ENCODE measurements around the gene TBC1D1. TPM values are rescaled to one million over a fixed set of nuclear protein-coding genes. Genes with fewer than 3 reads are reported as not detected.

Gene TBC1D1
- total and polyA plus RNA-seq, 2 donors (not counting 3 experiments of a cell fraction or from before 2014, with no cell fraction given), result 63.5 to 116 TPM

GRCh38 chr4:37893164-37893563 is 2.3 kb downstream of the TBC1D1 start:
- dilution Hi-C loops (cut with MboI; ENCODE audit: extremely low pct_ligation_motif_present, low sequenced_read_pairs), result no loop called here
- intact Hi-C loops (cut with micrococcal nuclease), result loop anchor here (5.0 kb wide), 2 partner anchors 84 to 86 kb away; no protein-coding TSS in a partner anchor
- ChIA-PET CTCF (interaction anchor here (0.6 kb wide), 1 partner anchor 12 kb away, joined by 3 read pairs; no protein-coding TSS in a partner anchor), POLR2A (no interaction called here)
- H4K20me1 ChIP-seq (replicated peaks; ENCODE audit: control insufficient read depth, extremely low read depth, insufficient read depth, low read length), result no peaks in the 10 kb centered on the region
- H3K27ac ChIP-seq (ENCODE audit: insufficient read depth, low read depth, low read length), result no peak overlapping the region
- DNase-seq (ENCODE audit: low read depth, low spot score) (no peak), FAIRE-seq (no peak)
- peaks cover 35 to 46% of the 10 kb centered on the region in 2 experiments for H3K27me3 ChIP-seq (ENCODE audit: control insufficient read depth in 2 of 2, insufficient read depth in 2 of 2, low read length in 2 of 2)
- no peaks in the 10 kb centered on the region for H3K9me3 ChIP-seq (replicated peaks; ENCODE audit: control insufficient read depth, insufficient read depth, low read length)
- no peaks in the 10 kb centered on the region for H3K36me3 ChIP-seq (ENCODE audit: control insufficient read depth in 2 of 2, extremely low read depth in 1 of 2, insufficient read depth in 2 of 2, low read length in 2 of 2)
- no peak overlapping the region for H2AFZ ChIP-seq (ENCODE audit: low read depth, low read length)
- no peak overlapping the region for H3K4me2 ChIP-seq (ENCODE audit: insufficient read depth, low read length)
- BruUV-seq (replicated peaks), result no TSS peak
- no peaks in the 10 kb centered on the region for H3K79me2 ChIP-seq (ENCODE audit: control insufficient read depth, insufficient read depth, low read length)
- peaks cover 7% of the 10 kb centered on the region for H3K4me1 ChIP-seq (ENCODE audit: control insufficient read depth, extremely low read depth, insufficient read depth, low read length)
- TF ChIP-seq POLR2A (IDR thresholded peaks at IDR 0.05; ENCODE audit: low read depth, low read length), result no peak
- TF ChIP-seq MYC (IDR thresholded peaks at IDR 0.05; ENCODE audit: low read depth, low read length), result no peak
- no peak for TF ChIP-seq POLR2AphosphoS5 (IDR thresholded peaks at IDR 0.05; ENCODE audit: insufficient read depth, low read depth, low read length)
- no peak for TF ChIP-seq GATA2 (IDR thresholded peaks at IDR 0.05; ENCODE audit: insufficient read depth, insufficient read length, low read depth, low read length)
- TF ChIP-seq JUN (IDR thresholded peaks at IDR 0.05; ENCODE audit: borderline replicate concordance, insufficient read depth, insufficient read length, low read depth), result no peak
- TF ChIP-seq MAX (IDR thresholded peaks at IDR 0.05; ENCODE audit: insufficient read depth, insufficient read length), result no peak
- TF ChIP-seq FOS (IDR thresholded peaks at IDR 0.05; ENCODE audit: borderline replicate concordance, insufficient read depth, low read length), result no peak
- no peak for TF ChIP-seq CTCF (IDR thresholded peaks at IDR 0.05; ENCODE audit: extremely low read depth in 1 of 2, insufficient read depth in 1 of 2, low read depth in 1 of 2, low read length in 2 of 2)
- TF ChIP-seq EZH2 (IDR thresholded peaks at IDR 0.05; ENCODE audit: borderline replicate concordance, low read depth, low read length, severe bottlenecking), result no peak
- no peak overlapping the region for H3K9ac ChIP-seq (replicated peaks; ENCODE audit: extremely low read depth, insufficient read depth, low read length)
- no peak overlapping the region for H3K4me3 ChIP-seq (replicated peaks in 1 of 3; ENCODE audit: insufficient read depth in 1 of 3, low read depth in 1 of 3, low read length in 3 of 3)
- H3K9me1 ChIP-seq (replicated peaks; ENCODE audit: control insufficient read depth, extremely low read depth, insufficient read depth, low read length), result no peaks in the 10 kb centered on the region

All from endothelial cell of umbilical vein (primary cell).